Thymus (tissue), 11 donors: Measurements from ENCODE around the gene CAMTA1. TPM values are rescaled to one million over a fixed set of nuclear protein-coding genes. Genes with fewer than 3 reads are reported as not detected.

ENCODE experiments used
- DNase-seq, 9 donors: peaks; one replicate each; pipeline ENCODE4 v3.0.0-alpha.2; 2013; ENCODE audit warnings: low spot score in 9 of 9, low read depth in 6 of 9, missing footprints in 1 of 9
- H3K27ac ChIP-seq, 2 donors: one replicate each; pipeline ENCODE4 v1.5.1; 2013; ENCODE audit warnings: control low read depth in 1 of 2, low read depth in 1 of 2, low read length in 1 of 2, mild to moderate bottlenecking in 1 of 2, moderate library complexity in 1 of 2
- H3K27me3 ChIP-seq, 2 donors: one replicate each; pipeline ENCODE4 v1.5.1; 2013; ENCODE audit warnings: low read length in 1 of 2; ENCODE audit not compliant: control insufficient read depth in 2 of 2, insufficient read depth in 1 of 2
- H3K36me3 ChIP-seq, 2 donors: one replicate each; pipeline ENCODE4 v1.5.1; 2013; ENCODE audit warnings: low read length in 1 of 2, mild to moderate bottlenecking in 1 of 2, moderate library complexity in 1 of 2; ENCODE audit not compliant: control insufficient read depth in 2 of 2, insufficient read depth in 2 of 2
- H3K4me1 ChIP-seq, 2 donors: one replicate each; pipeline ENCODE4 v1.5.1; 2013; ENCODE audit warnings: low read length in 2 of 2; ENCODE audit not compliant: control insufficient read depth in 2 of 2, insufficient read depth in 2 of 2
- H3K4me3 ChIP-seq, 2 donors: one replicate each; pipeline ENCODE4 v1.5.1; 2013; ENCODE audit warnings: low read length in 2 of 2, control low read depth in 1 of 2, mild to moderate bottlenecking in 1 of 2
- H3K9me3 ChIP-seq, 2 donors: one replicate each; pipeline ENCODE4 v1.5.1; 2013; ENCODE audit warnings: low read length in 1 of 2, mild to moderate bottlenecking in 1 of 2; ENCODE audit not compliant: control insufficient read depth in 2 of 2, insufficient read depth in 1 of 2
- WGBS: extraction: QIAGEN DNeasy Blood & Tissue Kit; methylation state at CpG from one replicate; pipeline ENCODE4 v1.1.7; 2013; 5-methylcytosine and 5-hydroxymethylcytosine counted together
- polyA plus RNA-seq: library from polyadenylated mRNA; stranded (reverse); fragments of 200-250 nt; gene quantifications from one replicate; pipeline ENCODE4 v1.2.3, GENCODE V29; 2013
- total RNA-seq: library from RNA; stranded (reverse); fragments of 120-200 nt; gene quantifications from one replicate; pipeline ENCODE4 v1.2.4, GENCODE V29; 2013
- donor health status: healthy.

The CAMTA1 gene
- total and polyA plus RNA-seq, 2 donors: 32.0 to 158 TPM

GRCh38 chr1:7121622-7121988 is 336.4 kb downstream of the CAMTA1 start:
- Histone ChIP-seq H3K9me3 (no peaks in the 10 kb centered on the region), H3K36me3 (no peaks in the 10 kb centered on the region), H3K4me3 (no peak overlapping the region), H3K4me1 (no peaks in the 10 kb centered on the region), H3K27me3 (no peaks in the 10 kb centered on the region), H3K27ac (no peak overlapping the region)
- DNase-seq: no peak
- 92% methylated on average over 7 of the region's 7 CpGs for WGBS

- Histone ChIP-seq H3K9me3 (no peaks in the 10 kb centered on the region), H3K27me3 (no peaks in the 10 kb centered on the region), H3K4me3 (no peak overlapping the region), H3K36me3 (no peaks in the 10 kb centered on the region), H3K4me1 (no peaks in the 10 kb centered on the region), H3K27ac (no peak overlapping the region)
- 10% methylated on average over 12 of the region's 12 CpGs for WGBS
- no peak for DNase-seq
Measured at GRCh38 chr1:7127322-7128075, 342.2 kb downstream of the CAMTA1 start.

- H3K36me3 ChIP-seq: no peaks in the 10 kb centered on the region
- no peaks in the 10 kb centered on the region for H3K4me1 ChIP-seq
- no peaks in the 10 kb centered on the region for H3K9me3 ChIP-seq
- H3K27ac ChIP-seq: no peak overlapping the region
- H3K27me3 ChIP-seq: no peaks in the 10 kb centered on the region
- no peak overlapping the region for H3K4me3 ChIP-seq
- no peak for DNase-seq
- WGBS: 97% methylated on average over 2 of the region's 2 CpGs
Measured at GRCh38 chr1:7128293-7128692, 343.0 kb downstream of the CAMTA1 start.

GRCh38 chr1:7130127-7130526 is 344.9 kb downstream of the CAMTA1 start:
- WGBS: 80% methylated on average over 4 of the region's 4 CpGs
- no peak for DNase-seq
- Histone ChIP-seq H3K36me3 (no peaks in the 10 kb centered on the region), H3K4me3 (no peak overlapping the region), H3K9me3 (no peaks in the 10 kb centered on the region), H3K27ac (no peak overlapping the region), H3K4me1 (no peaks in the 10 kb centered on the region), H3K27me3 (no peaks in the 10 kb centered on the region)

GRCh38 chr1:7135493-7135892 is 350.2 kb downstream of the CAMTA1 start:
- no peaks in the 10 kb centered on the region for H3K27me3 ChIP-seq
- H3K4me3 ChIP-seq: no peak overlapping the region
- no peaks in the 10 kb centered on the region for H3K36me3 ChIP-seq
- H3K9me3 ChIP-seq: no peaks in the 10 kb centered on the region
- H3K27ac ChIP-seq: no peak overlapping the region
- DNase-seq: no peak
- 96% methylated on average over 3 of the region's 3 CpGs for WGBS
- no peaks in the 10 kb centered on the region for H3K4me1 ChIP-seq

GRCh38 chr1:7136166-7136953 is 351.1 kb downstream of the CAMTA1 start:
- Histone ChIP-seq H3K4me1 (no peaks in the 10 kb centered on the region), H3K27ac (no peak overlapping the region), H3K4me3 (no peak overlapping the region), H3K9me3 (no peaks in the 10 kb centered on the region), H3K36me3 (no peaks in the 10 kb centered on the region), H3K27me3 (no peaks in the 10 kb centered on the region)
- DNase-seq: no peak
- WGBS: 84% methylated on average over 8 of the region's 8 CpGs

GRCh38 chr1:7140251-7140650 is 355.0 kb downstream of the CAMTA1 start:
- Histone ChIP-seq H3K36me3 (no peaks in the 10 kb centered on the region), H3K4me3 (no peak overlapping the region), H3K4me1 (no peaks in the 10 kb centered on the region), H3K27me3 (no peaks in the 10 kb centered on the region), H3K9me3 (no peaks in the 10 kb centered on the region), H3K27ac (no peak overlapping the region)
- no peak for DNase-seq

- no peak for DNase-seq
- Histone ChIP-seq H3K36me3 (no peaks in the 10 kb centered on the region), H3K4me3 (no peak overlapping the region), H3K4me1 (no peaks in the 10 kb centered on the region), H3K27me3 (peaks cover 0 to 10% of the 10 kb centered on the region in 2 donors), H3K27ac (no peak overlapping the region), H3K9me3 (no peaks in the 10 kb centered on the region)
- WGBS: 95% methylated on average over 9 of the region's 9 CpGs
Measured at GRCh38 chr1:7145947-7146346, 360.7 kb downstream of the CAMTA1 start.

GRCh38 chr1:7146710-7147109 is 361.5 kb downstream of the CAMTA1 start:
- no peaks in the 10 kb centered on the region for H3K36me3 ChIP-seq
- WGBS: 97% methylated on average over 5 of the region's 5 CpGs
- no peaks in the 10 kb centered on the region for H3K4me1 ChIP-seq
- H3K4me3 ChIP-seq: no peak overlapping the region
- no peaks in the 10 kb centered on the region for H3K9me3 ChIP-seq
- no peak for DNase-seq
- peaks cover 0 to 10% of the 10 kb centered on the region in 2 donors for H3K27me3 ChIP-seq
- no peak overlapping the region for H3K27ac ChIP-seq
